Esophagus squamous epithelium (tissue), 5 donors: ENCODE measurements around the gene WDR70. TPM values are rescaled to one million over a fixed set of nuclear protein-coding genes. Genes with fewer than 3 reads are reported as not detected.
"Not testable (repeated sequence)": the region's sequence is repeated elsewhere in the genome, so short reads cannot be mapped to it uniquely, and the experiment has no call there.

Experiments used
- DNase-seq: peaks from one replicate; lab custom pipeline; 2025; lab: John Stamatoyannopoulos, UW
- H3K27ac ChIP-seq, 4 donors: fragments of 200-600 bp; sonication (generic); one replicate each; pipeline ENCODE4 v1.5.1; 2016 to 2019; ENCODE audit warnings: mild to moderate bottlenecking in 1 of 4
- H3K27me3 ChIP-seq, 4 donors: fragments of 200-600 bp; sonication (generic); 1 replicate in 3 of 4; 2 replicates in 1 of 4; pipeline versions ENCODE4 v1.5.1 to v1.6.0; 2017 to 2021; ENCODE audit warnings: antibody characterized with exemption in 1 of 4
- H3K36me3 ChIP-seq, 3 donors: fragments of 200-600 bp; sonication (generic); one replicate each; pipeline ENCODE4 v1.5.1; 2016 to 2019
- H3K4me1 ChIP-seq, 3 donors: fragments of 200-600 bp; sonication (generic); one replicate each; pipeline ENCODE4 v1.5.1; 2017 to 2019
- H3K4me3 ChIP-seq, 4 donors: fragments of 200-600 bp; sonication (generic); 1 replicate in 3 of 4; 2 replicates in 1 of 4; pipeline ENCODE4 v1.5.1; 2016 to 2019; ENCODE audit warnings: mild to moderate bottlenecking in 2 of 4, moderate library complexity in 1 of 4
- H3K9me3 ChIP-seq, 3 donors: fragments of 200-600 bp; sonication (generic); one replicate each; pipeline ENCODE4 v1.5.1; 2016 to 2019
- POLR2A ChIP-seq, 4 donors: fragments of 450-650 bp; IDR thresholded peaks; one replicate each; pipeline ENCODE4 v1.6.1; 2017; ENCODE audit warnings: antibody characterized with exemption in 4 of 4, mild to moderate bottlenecking in 4 of 4, moderate library complexity in 3 of 4
- WGBS, 2 donors: methylation state at CpG; one replicate each; pipeline ENCODE4 v1.1.5; 2018; 5-methylcytosine and 5-hydroxymethylcytosine counted together
- intact Hi-C: fragments of 100-400 bp; cut with DNase I; formaldehyde crosslinking; loops from one replicate; pipeline ENCODE4 v1.15.0; 2022
- total RNA-seq, 4 donors: library from RNA; depleted of rRNA; stranded (reverse); fragments of >200 nt; gene quantifications; one replicate each; pipeline ENCODE4 v1.1.0, GENCODE V29; 2016
- TF ChIP-seq, protein P1 (sequence below), 6 experiments: fragments of 450-650 bp in 4 of 6; fragments of 200-600 bp in 2 of 6; sonication (generic) in 2 of 6; IDR thresholded peaks; one replicate each; pipeline ENCODE4 v1.5.1; 2016 to 2019; ENCODE audit warnings: antibody characterized with exemption in 6 of 6, mild to moderate bottlenecking in 4 of 6, moderate library complexity in 4 of 6
- donor health status: DM: yes; HTN: yes; CAD: no.

The WDR70 gene
- total RNA-seq, 4 donors from 2014 or later, result 8.2 to 26.1 (median 15.5) TPM

DNA sequence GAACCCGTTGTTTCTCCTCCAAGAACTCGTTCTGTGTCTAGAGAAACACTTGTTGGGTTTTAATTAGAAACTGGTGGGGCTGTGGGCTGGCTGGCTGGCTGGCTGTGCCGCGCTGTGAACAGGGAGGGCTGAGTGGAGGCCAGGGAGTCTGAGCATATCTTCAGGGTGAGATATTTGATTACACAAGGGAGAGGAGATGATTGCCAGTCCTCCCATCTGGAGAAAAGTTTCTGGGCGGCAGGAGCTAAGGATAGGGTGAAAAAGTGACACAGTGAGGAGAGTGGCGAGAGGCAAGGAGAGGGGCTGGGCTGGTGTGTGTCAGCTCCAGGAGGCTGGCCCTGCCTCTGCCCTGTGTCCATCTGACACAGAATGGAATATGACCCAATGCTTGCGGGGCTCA is 397.7 kb downstream of the WDR70 start:
- WGBS, 2 donors, result 64 to 82% methylated on average over 7 of the region's 7 CpGs
- H3K27ac ChIP-seq, result peak overlapping the region in 2 of 4 donors; percentile 41 to 42
- no peak overlapping the region for H3K4me3 ChIP-seq
- intact Hi-C loops, result no loop called here
- no peaks in the 10 kb centered on the region for H3K27me3 ChIP-seq
- H3K9me3 ChIP-seq, result peaks cover 0 to 12% (median 10%) of the 10 kb centered on the region in 3 donors
- no peak for DNase-seq
- TF ChIP-seq, protein P1, sequence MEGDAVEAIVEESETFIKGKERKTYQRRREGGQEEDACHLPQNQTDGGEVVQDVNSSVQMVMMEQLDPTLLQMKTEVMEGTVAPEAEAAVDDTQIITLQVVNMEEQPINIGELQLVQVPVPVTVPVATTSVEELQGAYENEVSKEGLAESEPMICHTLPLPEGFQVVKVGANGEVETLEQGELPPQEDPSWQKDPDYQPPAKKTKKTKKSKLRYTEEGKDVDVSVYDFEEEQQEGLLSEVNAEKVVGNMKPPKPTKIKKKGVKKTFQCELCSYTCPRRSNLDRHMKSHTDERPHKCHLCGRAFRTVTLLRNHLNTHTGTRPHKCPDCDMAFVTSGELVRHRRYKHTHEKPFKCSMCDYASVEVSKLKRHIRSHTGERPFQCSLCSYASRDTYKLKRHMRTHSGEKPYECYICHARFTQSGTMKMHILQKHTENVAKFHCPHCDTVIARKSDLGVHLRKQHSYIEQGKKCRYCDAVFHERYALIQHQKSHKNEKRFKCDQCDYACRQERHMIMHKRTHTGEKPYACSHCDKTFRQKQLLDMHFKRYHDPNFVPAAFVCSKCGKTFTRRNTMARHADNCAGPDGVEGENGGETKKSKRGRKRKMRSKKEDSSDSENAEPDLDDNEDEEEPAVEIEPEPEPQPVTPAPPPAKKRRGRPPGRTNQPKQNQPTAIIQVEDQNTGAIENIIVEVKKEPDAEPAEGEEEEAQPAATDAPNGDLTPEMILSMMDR (IDR thresholded peaks at IDR 0.05), result no peak
- TF ChIP-seq POLR2A (IDR thresholded peaks at IDR 0.05), result no peak
- H3K4me1 ChIP-seq, result no peaks in the 10 kb centered on the region
- H3K36me3 ChIP-seq, result no peaks in the 10 kb centered on the region

DNA sequence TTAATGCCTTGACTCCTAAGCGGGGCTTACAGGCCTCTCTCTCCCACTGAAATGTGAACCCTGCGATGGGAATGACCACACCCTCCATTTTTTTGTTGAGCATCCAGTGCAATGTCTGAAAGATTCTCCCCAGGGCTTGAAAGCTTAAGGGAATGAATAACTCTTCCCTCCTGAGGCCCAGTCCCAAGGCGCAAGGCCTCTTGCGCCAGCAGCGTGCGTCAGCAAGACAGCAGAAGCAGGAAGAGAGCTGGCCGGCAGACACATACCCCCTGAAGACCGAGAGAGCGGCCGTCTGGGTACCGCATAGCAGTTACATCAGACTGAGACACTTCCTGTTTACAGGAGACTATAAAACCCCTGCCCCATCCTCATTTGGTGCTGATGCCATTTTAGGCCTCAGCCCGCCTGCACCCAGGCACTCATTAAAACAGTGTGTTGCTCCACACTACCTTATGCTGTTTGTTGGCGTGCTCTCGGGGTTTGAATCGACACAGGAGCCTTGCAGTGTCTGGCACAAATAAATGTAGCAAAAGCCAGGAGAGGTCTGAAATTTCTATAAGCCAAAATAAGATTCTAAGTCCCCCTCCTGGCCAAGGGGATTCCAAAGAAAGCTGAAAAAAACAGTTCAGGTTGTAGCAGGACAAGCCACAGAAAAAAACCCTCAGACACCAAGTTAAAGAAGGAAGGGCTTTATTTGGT is 398.5 kb downstream of the WDR70 start:
- intact Hi-C loops, result no loop called here
- Histone ChIP-seq H3K27ac (peak overlapping the region in 1 of 4 donors; percentile 42), H3K36me3 (no peaks in the 10 kb centered on the region), H3K4me1 (no peaks in the 10 kb centered on the region), H3K27me3 (no peaks in the 10 kb centered on the region), H3K9me3 (peaks cover 0 to 12% (median 10%) of the 10 kb centered on the region in 3 donors), H3K4me3 (no peak overlapping the region)
- WGBS, 2 donors, result 82 to 90% methylated on average over 3 to 15 of the region's 15 CpGs
- TF ChIP-seq POLR2A (IDR thresholded peaks at IDR 0.05), result no peak
- TF ChIP-seq, protein P1 (IDR thresholded peaks at IDR 0.05), result no peak
- DNase-seq, result no peak

DNA sequence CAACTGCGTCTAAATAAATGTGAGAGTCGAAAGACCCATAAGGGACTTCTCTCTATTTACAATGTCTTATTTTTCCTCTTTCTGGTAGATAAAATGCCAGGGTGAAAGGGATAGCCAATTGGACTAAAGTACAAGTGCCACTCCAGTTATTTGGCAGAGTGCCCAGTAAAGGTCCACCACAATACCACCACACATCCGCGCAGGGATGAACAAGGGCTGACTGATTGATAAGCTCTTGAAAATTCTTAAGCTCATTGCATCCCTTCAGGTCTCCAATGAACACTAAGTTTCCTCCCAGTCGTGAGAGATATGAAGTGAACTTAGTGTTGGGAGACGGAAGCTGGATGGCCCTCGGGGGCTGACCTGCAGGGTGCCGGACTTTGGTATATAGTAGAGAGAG is 402.3 kb downstream of the WDR70 start:
- H3K4me3 ChIP-seq, H3K27me3 ChIP-seq, H3K4me1 ChIP-seq, intact Hi-C loops, DNase-seq, H3K36me3 ChIP-seq, H3K27ac ChIP-seq, H3K9me3 ChIP-seq: not testable (repeated sequence)
- 88% methylated on average over 4 to 5 of the region's 8 CpGs for WGBS, 2 donors

DNA sequence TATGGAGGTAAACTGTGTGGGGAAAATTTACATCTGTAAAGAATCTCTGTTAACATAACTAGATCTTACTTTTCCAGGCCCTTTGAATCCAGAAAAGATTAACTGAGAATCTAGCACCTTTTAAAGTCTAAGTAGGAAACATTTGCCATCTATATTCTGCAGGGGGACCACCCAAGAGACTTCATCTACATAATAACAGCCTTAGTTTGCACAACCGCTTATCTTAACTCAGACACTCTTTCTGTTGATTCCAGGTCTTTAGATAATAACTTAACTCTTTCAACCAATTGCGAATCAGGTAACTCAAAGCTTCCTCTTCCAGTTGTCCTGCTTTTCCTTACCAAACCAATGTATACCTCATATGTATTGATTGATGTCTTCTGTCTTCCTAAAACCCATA is 407.3 kb downstream of the WDR70 start:
- Histone ChIP-seq H3K4me3 (no peak overlapping the region), H3K27ac (no peak overlapping the region), H3K36me3 (no peaks in the 10 kb centered on the region), H3K9me3 (no peaks in the 10 kb centered on the region), H3K27me3 (no peaks in the 10 kb centered on the region), H3K4me1 (no peaks in the 10 kb centered on the region)
- WGBS, 2 donors, result 83 to 94% methylated on average over 2 of the region's 2 CpGs
- intact Hi-C loops, result no loop called here
- no peak for DNase-seq
- TF ChIP-seq, protein P1 (IDR thresholded peaks at IDR 0.05), result no peak
- TF ChIP-seq POLR2A (IDR thresholded peaks at IDR 0.05), result no peak

DNA sequence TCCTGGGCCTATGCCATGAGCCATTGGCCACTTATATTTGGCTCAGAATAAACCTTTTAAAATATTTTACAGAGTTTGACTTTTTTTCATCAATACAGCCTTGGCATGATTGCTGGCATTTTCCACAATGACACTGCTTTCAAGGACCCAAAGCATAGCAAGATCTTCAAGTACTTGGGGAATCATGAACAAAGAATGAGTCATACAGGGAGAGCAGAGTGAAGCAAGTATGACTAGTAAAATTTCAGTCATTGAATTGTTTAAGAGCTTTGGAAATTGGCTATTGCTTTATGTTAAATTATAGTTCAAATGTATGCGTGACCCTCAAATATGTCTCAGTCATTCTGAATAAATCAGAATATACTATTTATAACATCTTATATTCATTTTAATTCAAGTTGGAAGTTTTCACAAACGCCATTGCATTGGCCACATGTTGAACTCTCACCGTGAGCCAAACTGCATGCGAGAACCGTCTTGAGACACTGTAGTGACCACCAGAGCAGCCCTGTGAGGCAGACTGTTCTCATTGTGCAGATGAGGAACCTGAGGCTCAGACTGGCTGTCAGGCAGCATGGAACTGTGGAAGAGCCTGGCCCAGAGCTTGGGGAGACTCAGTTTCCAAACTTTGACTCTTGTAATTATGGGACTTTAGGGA is 407.9 kb downstream of the WDR70 start:
- Histone ChIP-seq H3K36me3 (no peaks in the 10 kb centered on the region), H3K4me1 (no peaks in the 10 kb centered on the region), H3K4me3 (no peak overlapping the region), H3K27ac (no peak overlapping the region), H3K9me3 (no peaks in the 10 kb centered on the region), H3K27me3 (no peaks in the 10 kb centered on the region)
- WGBS, 2 donors, result 86 to 87% methylated on average over 4 to 5 of the region's 5 CpGs
- intact Hi-C loops, result no loop called here
- no peak for DNase-seq
- TF ChIP-seq POLR2A (IDR thresholded peaks at IDR 0.05), result no peak
- TF ChIP-seq, protein P1 (IDR thresholded peaks at IDR 0.05), result no peak
